ENCODE data around the gene RFT1.

RFT1 gene

GRCh38 chr3:53102601-53103147 lies 27.6 kb downstream of the RFT1 start:
- Histone ChIP-seq H2AK5ac (ENCODE audit: low read length, severe bottlenecking) (no peak overlapping the region), H2BK120ac (ENCODE audit: low read depth, low read length) (no peak overlapping the region), H3K14ac (ENCODE audit: low read length in 2 of 2) (no peak overlapping the region), H3K36me3 (ENCODE audit: control insufficient read depth in 1 of 2, insufficient read depth in 2 of 2, low read depth in 1 of 2, low read length in 2 of 2) (peaks cover 23 to 71% of the 10 kb centered on the region in 2 experiments), H4K8ac (ENCODE audit: low read length) (no peak overlapping the region), H2AFZ (ENCODE audit: low read depth, low read length) (no peak overlapping the region), H2BK12ac (ENCODE audit: low read length in 2 of 2) (no peak overlapping the region), H4K91ac (ENCODE audit: low read length) (no peak overlapping the region), H2BK15ac (ENCODE audit: low read depth, poor library complexity, severe bottlenecking) (no peak overlapping the region), H3K23ac (ENCODE audit: low read length in 2 of 2) (no peak overlapping the region), H2BK5ac (ENCODE audit: low read depth, low read length, poor library complexity, severe bottlenecking) (no peak overlapping the region), H3K4me3 (ENCODE audit: insufficient read depth in 1 of 2, low read depth in 1 of 2, low read length in 2 of 2) (no peak overlapping the region), H3K4me2 (ENCODE audit: low read length, poor library complexity, severe bottlenecking) (peak overlapping the region; percentile 8), H3K4me1 (ENCODE audit: control insufficient read depth, insufficient read depth, low read depth, low read length) (peaks cover 18% of the 10 kb centered on the region), H3K4ac (ENCODE audit: low read depth in 1 of 2, low read length in 2 of 2) (no peak overlapping the region), H3K18ac (ENCODE audit: low read depth in 1 of 2, low read length in 2 of 2) (no peak overlapping the region), H3K9me3 (ENCODE audit: control insufficient read depth, low read length) (no peaks in the 10 kb centered on the region), H3K27ac (ENCODE audit: low read length, poor library complexity, severe bottlenecking) (peak overlapping the region; percentile 10), H3K79me1 (replicated peaks; ENCODE audit: low read length, poor library complexity, severe bottlenecking) (peaks cover 5% of the 10 kb centered on the region), H3K9ac (ENCODE audit: low read length) (no peak overlapping the region), H3K27me3 (ENCODE audit: control insufficient read depth in 1 of 2, insufficient read depth in 1 of 2, low read length in 2 of 2) (no peaks in the 10 kb centered on the region)
- 93% methylated on average over 6 of the region's 6 CpGs for WGBS
- no peak for DNase-seq

GRCh38 chr3:53101956-53102355 lies 28.3 kb downstream of the RFT1 start:
- H3K9ac ChIP-seq (ENCODE audit: low read length), result no peak overlapping the region
- no peak for DNase-seq
- no peak overlapping the region for H4K8ac ChIP-seq (ENCODE audit: low read length)
- no peak overlapping the region for H3K23ac ChIP-seq (ENCODE audit: low read length in 2 of 2)
- H2BK5ac ChIP-seq (ENCODE audit: low read depth, low read length, poor library complexity, severe bottlenecking), result no peak overlapping the region
- no peaks in the 10 kb centered on the region for H3K9me3 ChIP-seq (ENCODE audit: control insufficient read depth, low read length)
- WGBS, result 96% methylated on average over 12 of the region's 12 CpGs
- H2AFZ ChIP-seq (ENCODE audit: low read depth, low read length), result no peak overlapping the region
- H2BK120ac ChIP-seq (ENCODE audit: low read depth, low read length), result no peak overlapping the region
- H3K79me1 ChIP-seq (replicated peaks; ENCODE audit: low read length, poor library complexity, severe bottlenecking), result peaks cover 4% of the 10 kb centered on the region
- H3K18ac ChIP-seq (ENCODE audit: low read depth in 1 of 2, low read length in 2 of 2), result no peak overlapping the region
- peaks cover 23 to 68% of the 10 kb centered on the region in 2 experiments for H3K36me3 ChIP-seq (ENCODE audit: control insufficient read depth in 1 of 2, insufficient read depth in 2 of 2, low read depth in 1 of 2, low read length in 2 of 2)
- H2BK15ac ChIP-seq (ENCODE audit: low read depth, poor library complexity, severe bottlenecking), result no peak overlapping the region
- H3K4me2 ChIP-seq (ENCODE audit: low read length, poor library complexity, severe bottlenecking), result no peak overlapping the region
- H3K27me3 ChIP-seq (ENCODE audit: control insufficient read depth in 1 of 2, insufficient read depth in 1 of 2, low read length in 2 of 2), result no peaks in the 10 kb centered on the region
- no peak overlapping the region for H4K91ac ChIP-seq (ENCODE audit: low read length)
- H2BK12ac ChIP-seq (ENCODE audit: low read length in 2 of 2), result no peak overlapping the region
- no peak overlapping the region for H2AK5ac ChIP-seq (ENCODE audit: low read length, severe bottlenecking)
- no peak overlapping the region for H3K27ac ChIP-seq (ENCODE audit: low read length, poor library complexity, severe bottlenecking)
- peaks cover 18% of the 10 kb centered on the region for H3K4me1 ChIP-seq (ENCODE audit: control insufficient read depth, insufficient read depth, low read depth, low read length)
- peak overlapping the region in 1 of 2 experiments; percentile 61 for H3K14ac ChIP-seq (ENCODE audit: low read length in 2 of 2)
- no peak overlapping the region for H3K4ac ChIP-seq (ENCODE audit: low read depth in 1 of 2, low read length in 2 of 2)
- H3K4me3 ChIP-seq (ENCODE audit: insufficient read depth in 1 of 2, low read depth in 1 of 2, low read length in 2 of 2), result peak overlapping the region in 1 of 2 experiments; percentile 41

DNA sequence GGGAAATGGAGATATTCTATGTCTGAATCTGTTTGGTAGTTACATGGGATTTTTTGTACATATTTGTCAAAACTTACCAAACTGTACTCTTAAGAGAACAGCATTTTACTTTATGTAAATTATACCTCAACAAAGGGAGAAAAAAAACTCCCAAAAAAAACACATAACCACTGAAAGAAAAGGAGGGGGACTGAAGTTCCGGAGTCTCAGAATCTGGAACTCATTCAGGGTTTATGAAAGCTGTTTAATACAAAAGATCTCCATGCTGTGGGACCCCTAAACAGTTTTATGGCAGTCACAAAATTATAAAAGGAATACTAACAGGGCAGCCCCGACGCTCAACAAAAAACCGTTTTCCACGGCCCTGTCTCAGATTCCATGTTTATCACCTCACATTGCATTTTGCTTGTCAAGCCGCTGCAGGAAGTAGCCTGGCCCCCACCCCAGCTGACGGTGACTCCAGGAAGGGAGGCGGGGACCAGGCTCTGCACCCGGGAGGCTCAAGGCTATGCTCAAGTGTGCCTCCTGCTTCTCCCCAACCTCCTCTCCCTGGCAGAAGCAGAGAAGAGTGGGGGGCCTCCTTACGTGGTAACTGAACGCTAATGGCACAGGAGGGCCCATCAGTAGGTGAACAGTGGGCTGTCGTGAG lies 29.3 kb downstream of the RFT1 start:
- H2BK120ac ChIP-seq (ENCODE audit: low read depth, low read length), result no peak overlapping the region
- no peak overlapping the region for H3K4ac ChIP-seq (ENCODE audit: low read depth in 1 of 2, low read length in 2 of 2)
- H3K23ac ChIP-seq (ENCODE audit: low read length in 2 of 2), result no peak overlapping the region
- H3K36me3 ChIP-seq (ENCODE audit: control insufficient read depth in 1 of 2, insufficient read depth in 2 of 2, low read depth in 1 of 2, low read length in 2 of 2), result peaks cover 23 to 62% of the 10 kb centered on the region in 2 experiments
- no peak overlapping the region for H2BK15ac ChIP-seq (ENCODE audit: low read depth, poor library complexity, severe bottlenecking)
- H4K8ac ChIP-seq (ENCODE audit: low read length), result no peak overlapping the region
- no peak overlapping the region for H3K4me3 ChIP-seq (ENCODE audit: insufficient read depth in 1 of 2, low read depth in 1 of 2, low read length in 2 of 2)
- peaks cover 18% of the 10 kb centered on the region for H3K4me1 ChIP-seq (ENCODE audit: control insufficient read depth, insufficient read depth, low read depth, low read length)
- H2BK5ac ChIP-seq (ENCODE audit: low read depth, low read length, poor library complexity, severe bottlenecking), result no peak overlapping the region
- no peak overlapping the region for H3K27ac ChIP-seq (ENCODE audit: low read length, poor library complexity, severe bottlenecking)
- H3K9me3 ChIP-seq (ENCODE audit: control insufficient read depth, low read length), result no peaks in the 10 kb centered on the region
- no peak overlapping the region for H4K91ac ChIP-seq (ENCODE audit: low read length)
- no peak overlapping the region for H3K4me2 ChIP-seq (ENCODE audit: low read length, poor library complexity, severe bottlenecking)
- H2AFZ ChIP-seq (ENCODE audit: low read depth, low read length), result no peak overlapping the region
- H2AK5ac ChIP-seq (ENCODE audit: low read length, severe bottlenecking), result no peak overlapping the region
- no peak overlapping the region for H3K14ac ChIP-seq (ENCODE audit: low read length in 2 of 2)
- no peak overlapping the region for H3K9ac ChIP-seq (ENCODE audit: low read length)
- WGBS, result 80% methylated on average over 12 of the region's 12 CpGs
- H2BK12ac ChIP-seq (ENCODE audit: low read length in 2 of 2), result no peak overlapping the region
- H3K18ac ChIP-seq (ENCODE audit: low read depth in 1 of 2, low read length in 2 of 2), result no peak overlapping the region
- peaks cover 4% of the 10 kb centered on the region for H3K79me1 ChIP-seq (replicated peaks; ENCODE audit: low read length, poor library complexity, severe bottlenecking)
- no peak for DNase-seq
- no peaks in the 10 kb centered on the region for H3K27me3 ChIP-seq (ENCODE audit: control insufficient read depth in 1 of 2, insufficient read depth in 1 of 2, low read length in 2 of 2)

- H2BK120ac ChIP-seq (ENCODE audit: low read depth, low read length), result no peak overlapping the region
- WGBS, result 91% methylated on average over 5 of the region's 5 CpGs
- no peak overlapping the region for H3K18ac ChIP-seq (ENCODE audit: low read depth in 1 of 2, low read length in 2 of 2)
- H3K4me2 ChIP-seq (ENCODE audit: low read length, poor library complexity, severe bottlenecking), result no peak overlapping the region
- H3K4me3 ChIP-seq (ENCODE audit: insufficient read depth in 1 of 2, low read depth in 1 of 2, low read length in 2 of 2), result no peak overlapping the region
- no peak for DNase-seq
- H3K9ac ChIP-seq (ENCODE audit: low read length), result no peak overlapping the region
- no peak overlapping the region for H2BK15ac ChIP-seq (ENCODE audit: low read depth, poor library complexity, severe bottlenecking)
- no peak overlapping the region for H2BK5ac ChIP-seq (ENCODE audit: low read depth, low read length, poor library complexity, severe bottlenecking)
- H2BK12ac ChIP-seq (ENCODE audit: low read length in 2 of 2), result no peak overlapping the region
- H3K79me1 ChIP-seq (replicated peaks; ENCODE audit: low read length, poor library complexity, severe bottlenecking), result peaks cover 4% of the 10 kb centered on the region
- H3K4ac ChIP-seq (ENCODE audit: low read depth in 1 of 2, low read length in 2 of 2), result no peak overlapping the region
- H3K4me1 ChIP-seq (ENCODE audit: control insufficient read depth, insufficient read depth, low read depth, low read length), result peaks cover 10% of the 10 kb centered on the region
- no peak overlapping the region for H4K91ac ChIP-seq (ENCODE audit: low read length)
- no peak overlapping the region for H3K14ac ChIP-seq (ENCODE audit: low read length in 2 of 2)
- no peak overlapping the region for H3K27ac ChIP-seq (ENCODE audit: low read length, poor library complexity, severe bottlenecking)
- H4K8ac ChIP-seq (ENCODE audit: low read length), result no peak overlapping the region
- H2AK5ac ChIP-seq (ENCODE audit: low read length, severe bottlenecking), result no peak overlapping the region
- H3K27me3 ChIP-seq (ENCODE audit: control insufficient read depth in 1 of 2, insufficient read depth in 1 of 2, low read length in 2 of 2), result no peaks in the 10 kb centered on the region
- H3K23ac ChIP-seq (ENCODE audit: low read length in 2 of 2), result no peak overlapping the region
- peaks cover 20 to 71% of the 10 kb centered on the region in 2 experiments for H3K36me3 ChIP-seq (ENCODE audit: control insufficient read depth in 1 of 2, insufficient read depth in 2 of 2, low read depth in 1 of 2, low read length in 2 of 2)
- H2AFZ ChIP-seq (ENCODE audit: low read depth, low read length), result no peak overlapping the region
- no peaks in the 10 kb centered on the region for H3K9me3 ChIP-seq (ENCODE audit: control insufficient read depth, low read length)
Measured at GRCh38 chr3:53097887-53098286, 32.3 kb downstream of the RFT1 start.

Data from mesenchymal stem cell (in vitro differentiated cells and primary cell).